GM12872 (cell line): ENCODE measurements around the gene PLPP6.

Experiments
- TF ChIP-seq, protein P1 (sequence below): IDR thresholded peaks from 3 replicates; pipeline ENCODE4 v1.5.1; 2011; ENCODE audit warnings: low read depth, mild to moderate bottlenecking, low read length, moderate library complexity; ENCODE audit not compliant: insufficient read depth

PLPP6 gene

GRCh38 chr9:4671737-4672136, 9.6 kb downstream of the PLPP6 start:
- TF ChIP-seq, protein P1, sequence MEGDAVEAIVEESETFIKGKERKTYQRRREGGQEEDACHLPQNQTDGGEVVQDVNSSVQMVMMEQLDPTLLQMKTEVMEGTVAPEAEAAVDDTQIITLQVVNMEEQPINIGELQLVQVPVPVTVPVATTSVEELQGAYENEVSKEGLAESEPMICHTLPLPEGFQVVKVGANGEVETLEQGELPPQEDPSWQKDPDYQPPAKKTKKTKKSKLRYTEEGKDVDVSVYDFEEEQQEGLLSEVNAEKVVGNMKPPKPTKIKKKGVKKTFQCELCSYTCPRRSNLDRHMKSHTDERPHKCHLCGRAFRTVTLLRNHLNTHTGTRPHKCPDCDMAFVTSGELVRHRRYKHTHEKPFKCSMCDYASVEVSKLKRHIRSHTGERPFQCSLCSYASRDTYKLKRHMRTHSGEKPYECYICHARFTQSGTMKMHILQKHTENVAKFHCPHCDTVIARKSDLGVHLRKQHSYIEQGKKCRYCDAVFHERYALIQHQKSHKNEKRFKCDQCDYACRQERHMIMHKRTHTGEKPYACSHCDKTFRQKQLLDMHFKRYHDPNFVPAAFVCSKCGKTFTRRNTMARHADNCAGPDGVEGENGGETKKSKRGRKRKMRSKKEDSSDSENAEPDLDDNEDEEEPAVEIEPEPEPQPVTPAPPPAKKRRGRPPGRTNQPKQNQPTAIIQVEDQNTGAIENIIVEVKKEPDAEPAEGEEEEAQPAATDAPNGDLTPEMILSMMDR: no peak

GRCh38 chr9:4674783-4675182, 12.7 kb downstream of the PLPP6 start:
- TF ChIP-seq, protein P1: no peak

- TF ChIP-seq, protein P1: no peak
Measured at GRCh38 chr9:4677392-4677791, 15.3 kb downstream of the PLPP6 start.

- TF ChIP-seq, protein P1: no peak
Measured at GRCh38 chr9:4678679-4679267, 16.7 kb downstream of the PLPP6 start.

- TF ChIP-seq, protein P1: peak; percentile 66
Measured at GRCh38 chr9:4679268-4680172, 17.4 kb downstream of the PLPP6 start, which contains the start of gene CDC37L1. Gene CDC37L1 (plus strand): TSS chr9:4679569. CDS start chr9:4679768, 199 bp downstream.

DNA sequence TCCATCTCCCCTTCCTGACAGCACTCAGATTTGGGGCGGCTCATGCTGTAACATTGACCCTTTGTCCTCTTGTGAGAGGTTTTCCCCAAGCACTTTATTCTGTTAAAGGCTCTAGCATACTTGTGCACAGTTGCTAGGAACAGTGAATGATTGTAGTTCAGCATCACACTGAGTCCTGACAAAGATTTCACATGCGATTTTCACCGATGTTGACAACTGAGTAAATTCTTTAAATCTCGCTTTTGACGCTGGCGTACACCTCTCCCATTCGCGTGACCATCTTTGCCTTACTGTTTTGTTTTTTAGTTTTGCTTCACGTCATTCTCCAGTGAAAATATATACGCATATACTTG, 18.1 kb downstream of the PLPP6 start:
- TF ChIP-seq, protein P1: no peak

- TF ChIP-seq, protein P1: no peak
Measured at GRCh38 chr9:4680750-4681149, 18.7 kb downstream of the PLPP6 start.
